KOPT-K1 (cell line): Measurements from ENCODE around the gene BEND5.

ENCODE experiments used
- H3K27ac ChIP-seq: fragments of 200-600 bp; sonication (generic); 2 replicates; pipeline ENCODE4 v1.5.1; 2016; ENCODE audit warnings: antibody characterized with exemption, mild to moderate bottlenecking, low read depth, low read length; ENCODE audit not compliant: poor library complexity, severe bottlenecking
- H3K36me3 ChIP-seq: fragments of 200-600 bp; sonication (generic); 2 replicates; pipeline ENCODE4 v1.5.1; 2017; ENCODE audit warnings: antibody characterized with exemption, mild to moderate bottlenecking, low read length, moderate library complexity; ENCODE audit not compliant: insufficient read depth
- H3K9me3 ChIP-seq: fragments of 200-600 bp; sonication (generic); 2 replicates; pipeline ENCODE4 v1.5.1; 2017; ENCODE audit warnings: antibody characterized with exemption, low read length, mild to moderate bottlenecking; ENCODE audit not compliant: insufficient read depth, poor library complexity, severe bottlenecking

BEND5 gene

GRCh38 chr1:48686159-48686558, 90.5 kb downstream of the BEND5 start:
- Histone ChIP-seq H3K36me3 (no peaks in the 10 kb centered on the region), H3K9me3 (no peaks in the 10 kb centered on the region), H3K27ac (no peak overlapping the region)

GRCh38 chr1:48684381-48684780, 92.3 kb downstream of the BEND5 start:
- no peak overlapping the region for H3K27ac ChIP-seq

GRCh38 chr1:48683839-48684238, 92.9 kb downstream of the BEND5 start:
- H3K27ac ChIP-seq, result no peak overlapping the region
- no peaks in the 10 kb centered on the region for H3K36me3 ChIP-seq

More at GRCh38 chr1:48684381-48684780, 92.3 kb downstream of the BEND5 start:
- no peaks in the 10 kb centered on the region for H3K9me3 ChIP-seq
- no peaks in the 10 kb centered on the region for H3K36me3 ChIP-seq

GRCh38 chr1:48681476-48682305, 95.0 kb downstream of the BEND5 start:
- Histone ChIP-seq H3K9me3 (no peaks in the 10 kb centered on the region), H3K27ac (no peak overlapping the region), H3K36me3 (no peaks in the 10 kb centered on the region)

More at GRCh38 chr1:48683839-48684238, 92.9 kb downstream of the BEND5 start:
- H3K9me3 ChIP-seq, result no peaks in the 10 kb centered on the region

GRCh38 chr1:48680411-48681035, 96.2 kb downstream of the BEND5 start:
- H3K36me3 ChIP-seq, result no peaks in the 10 kb centered on the region
- H3K9me3 ChIP-seq, result no peaks in the 10 kb centered on the region
- H3K27ac ChIP-seq, result no peak overlapping the region

- H3K36me3 ChIP-seq, result no peaks in the 10 kb centered on the region
- no peak overlapping the region for H3K27ac ChIP-seq
- H3K9me3 ChIP-seq, result no peaks in the 10 kb centered on the region
These were observed 96.8 kb downstream of the BEND5 start for GRCh38 chr1:48679859-48680258.

GRCh38 chr1:48678710-48679505, 97.8 kb downstream of the BEND5 start:
- Histone ChIP-seq H3K27ac (no peak overlapping the region), H3K36me3 (no peaks in the 10 kb centered on the region), H3K9me3 (no peaks in the 10 kb centered on the region)
